ENCODE results near the gene MKLN1.

MKLN1 gene

DNA sequence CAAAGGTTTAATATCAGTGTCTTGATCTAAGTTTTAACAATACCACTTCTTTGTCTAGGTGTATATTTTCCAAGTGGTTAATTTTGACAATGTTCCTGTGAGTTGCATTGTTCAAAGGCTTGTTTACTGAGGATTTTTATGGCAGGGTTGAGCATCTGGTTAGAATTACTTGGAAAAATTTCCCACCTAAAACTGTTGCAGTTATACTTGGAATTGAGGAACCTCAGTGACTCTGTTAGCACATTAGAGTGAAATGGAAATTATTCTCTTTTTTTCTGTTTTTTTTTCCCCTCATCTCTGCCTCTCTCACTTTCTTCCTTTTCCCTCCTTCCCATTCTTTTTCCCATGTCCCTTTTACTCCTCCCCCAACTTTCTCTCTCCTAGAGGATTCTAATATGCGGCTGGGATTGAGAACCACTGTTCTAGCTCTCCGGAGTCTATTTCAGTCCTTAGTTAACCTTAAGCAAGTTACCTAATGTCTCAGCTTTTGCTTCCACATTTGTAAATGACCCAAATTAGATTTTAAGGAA lies 121.8 kb downstream of the MKLN1 start:
- Histone ChIP-seq H4K20me1 (ENCODE audit: insufficient read depth, low read length) (no peaks in the 10 kb centered on the region), H3K4me2 (ENCODE audit: low read length) (no peak overlapping the region), H3K4me3 (ENCODE audit: low read depth, low read length, poor library complexity, severe bottlenecking) (no peak overlapping the region), H3K27ac (ENCODE audit: low read depth, low read length, poor library complexity, severe bottlenecking) (no peak overlapping the region), H3K9me2 (ENCODE audit: low read depth, low read length) (no peaks in the 10 kb centered on the region), H3K79me2 (ENCODE audit: insufficient read depth, low read length) (no peaks in the 10 kb centered on the region), H3K36me3 (ENCODE audit: insufficient read depth, low read length) (peaks cover 69% of the 10 kb centered on the region), H2AFZ (ENCODE audit: low read length) (no peak overlapping the region), H3K9ac (ENCODE audit: low read length) (no peak overlapping the region), H3F3A (ENCODE audit: insufficient read depth, low read length) (no peaks in the 10 kb centered on the region), H3K9me3 (ENCODE audit: low read length) (no peaks in the 10 kb centered on the region), H3K4me1 (ENCODE audit: insufficient read depth, low read length, severe bottlenecking) (no peaks in the 10 kb centered on the region), H3K27me3 (ENCODE audit: insufficient read depth, low read length) (no peaks in the 10 kb centered on the region)
- TF ChIP-seq EZH2 (IDR thresholded peaks at IDR 0.05; ENCODE audit: borderline replicate concordance, low read length): no peak
- TF ChIP-seq, protein P1, sequence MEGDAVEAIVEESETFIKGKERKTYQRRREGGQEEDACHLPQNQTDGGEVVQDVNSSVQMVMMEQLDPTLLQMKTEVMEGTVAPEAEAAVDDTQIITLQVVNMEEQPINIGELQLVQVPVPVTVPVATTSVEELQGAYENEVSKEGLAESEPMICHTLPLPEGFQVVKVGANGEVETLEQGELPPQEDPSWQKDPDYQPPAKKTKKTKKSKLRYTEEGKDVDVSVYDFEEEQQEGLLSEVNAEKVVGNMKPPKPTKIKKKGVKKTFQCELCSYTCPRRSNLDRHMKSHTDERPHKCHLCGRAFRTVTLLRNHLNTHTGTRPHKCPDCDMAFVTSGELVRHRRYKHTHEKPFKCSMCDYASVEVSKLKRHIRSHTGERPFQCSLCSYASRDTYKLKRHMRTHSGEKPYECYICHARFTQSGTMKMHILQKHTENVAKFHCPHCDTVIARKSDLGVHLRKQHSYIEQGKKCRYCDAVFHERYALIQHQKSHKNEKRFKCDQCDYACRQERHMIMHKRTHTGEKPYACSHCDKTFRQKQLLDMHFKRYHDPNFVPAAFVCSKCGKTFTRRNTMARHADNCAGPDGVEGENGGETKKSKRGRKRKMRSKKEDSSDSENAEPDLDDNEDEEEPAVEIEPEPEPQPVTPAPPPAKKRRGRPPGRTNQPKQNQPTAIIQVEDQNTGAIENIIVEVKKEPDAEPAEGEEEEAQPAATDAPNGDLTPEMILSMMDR (IDR thresholded peaks at IDR 0.05; ENCODE audit: low read length): no peak

DNA sequence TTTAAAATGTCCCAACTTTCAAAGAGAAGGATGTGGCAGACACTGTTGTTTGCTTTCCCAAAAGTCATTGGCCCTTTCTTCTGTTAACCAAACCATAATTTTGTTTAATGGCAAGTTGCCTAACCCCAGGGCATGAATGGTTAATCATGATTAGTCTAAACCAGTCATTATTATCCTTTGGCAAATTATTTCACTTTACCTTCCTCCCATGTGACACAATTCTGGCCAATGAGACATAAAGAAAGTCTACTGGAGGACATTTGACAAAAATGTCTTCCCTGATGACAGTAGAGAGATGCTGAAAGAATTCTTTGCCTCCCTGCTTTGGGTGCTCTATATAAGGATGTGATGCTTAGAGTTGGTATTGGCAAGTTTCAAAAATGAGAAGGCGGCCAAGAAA lies 126.8 kb downstream of the MKLN1 start:
- TF ChIP-seq, protein P1 (IDR thresholded peaks at IDR 0.05; ENCODE audit: low read length): no peak
- no peak for TF ChIP-seq EZH2 (IDR thresholded peaks at IDR 0.05; ENCODE audit: borderline replicate concordance, low read length)
- no peak overlapping the region for H3K4me3 ChIP-seq (ENCODE audit: low read depth, low read length, poor library complexity, severe bottlenecking)
- no peaks in the 10 kb centered on the region for H3F3A ChIP-seq (ENCODE audit: insufficient read depth, low read length)
- no peaks in the 10 kb centered on the region for H3K27me3 ChIP-seq (ENCODE audit: insufficient read depth, low read length)
- H3K4me2 ChIP-seq (ENCODE audit: low read length): no peak overlapping the region
- peaks cover 6% of the 10 kb centered on the region for H3K4me1 ChIP-seq (ENCODE audit: insufficient read depth, low read length, severe bottlenecking)
- H4K20me1 ChIP-seq (ENCODE audit: insufficient read depth, low read length): no peaks in the 10 kb centered on the region
- no peaks in the 10 kb centered on the region for H3K9me2 ChIP-seq (ENCODE audit: low read depth, low read length)
- no peaks in the 10 kb centered on the region for H3K79me2 ChIP-seq (ENCODE audit: insufficient read depth, low read length)
- no peaks in the 10 kb centered on the region for H3K9me3 ChIP-seq (ENCODE audit: low read length)
- H2AFZ ChIP-seq (ENCODE audit: low read length): no peak overlapping the region
- H3K27ac ChIP-seq (ENCODE audit: low read depth, low read length, poor library complexity, severe bottlenecking): no peak overlapping the region
- peaks cover 42% of the 10 kb centered on the region for H3K36me3 ChIP-seq (ENCODE audit: insufficient read depth, low read length)
- no peak overlapping the region for H3K9ac ChIP-seq (ENCODE audit: low read length)

GRCh38 chr7:131455001-131455400 lies 127.3 kb downstream of the MKLN1 start:
- Histone ChIP-seq H3K9ac (ENCODE audit: low read length) (no peak overlapping the region), H3K27ac (ENCODE audit: low read depth, low read length, poor library complexity, severe bottlenecking) (no peak overlapping the region), H3K4me2 (ENCODE audit: low read length) (no peak overlapping the region), H3K9me3 (ENCODE audit: low read length) (no peaks in the 10 kb centered on the region), H3K27me3 (ENCODE audit: insufficient read depth, low read length) (no peaks in the 10 kb centered on the region), H4K20me1 (ENCODE audit: insufficient read depth, low read length) (no peaks in the 10 kb centered on the region), H3K79me2 (ENCODE audit: insufficient read depth, low read length) (no peaks in the 10 kb centered on the region), H3K4me1 (ENCODE audit: insufficient read depth, low read length, severe bottlenecking) (peaks cover 6% of the 10 kb centered on the region), H3K4me3 (ENCODE audit: low read depth, low read length, poor library complexity, severe bottlenecking) (no peak overlapping the region), H3K36me3 (ENCODE audit: insufficient read depth, low read length) (peaks cover 40% of the 10 kb centered on the region), H3K9me2 (ENCODE audit: low read depth, low read length) (no peaks in the 10 kb centered on the region), H2AFZ (ENCODE audit: low read length) (no peak overlapping the region), H3F3A (ENCODE audit: insufficient read depth, low read length) (no peaks in the 10 kb centered on the region)
- TF ChIP-seq, protein P1 (IDR thresholded peaks at IDR 0.05; ENCODE audit: low read length): no peak
- TF ChIP-seq EZH2 (IDR thresholded peaks at IDR 0.05; ENCODE audit: borderline replicate concordance, low read length): no peak

Data from OCI-LY1 (cell line).